Cerebellar cortex (tissue), 1 donor: ENCODE measurements around the gene TMEM201.

ENCODE experiments used
- DNase-seq: peaks from one replicate; pipeline ENCODE4 v3.0.0-alpha.2; 2015; ENCODE audit warnings: low spot score

The TMEM201 gene

GRCh38 chr1:9653491-9654050 is 64.9 kb downstream of the TMEM201 start:
- no peak for DNase-seq

- DNase-seq = no peak
Measured at GRCh38 chr1:9654051-9654833, 65.5 kb downstream of the TMEM201 start.

GRCh38 chr1:9654834-9655723 is 66.4 kb downstream of the TMEM201 start:
- no peak for DNase-seq

- DNase-seq = no peak
Measured at GRCh38 chr1:9655836-9656235, 67.1 kb downstream of the TMEM201 start.

- DNase-seq = no peak
Measured at GRCh38 chr1:9657521-9658032, 68.9 kb downstream of the TMEM201 start.

- DNase-seq = no peak
Measured at GRCh38 chr1:9658199-9658598, 69.5 kb downstream of the TMEM201 start.

- DNase-seq = no peak
Measured at GRCh38 chr1:9659328-9659727, 70.6 kb downstream of the TMEM201 start.

- no peak for DNase-seq
Measured at GRCh38 chr1:9663257-9663656, 74.5 kb downstream of the TMEM201 start.
